Endothelial cell (in vitro differentiated cells): ENCODE measurements around the gene SORBS1. TPM values are rescaled to one million over a fixed set of nuclear protein-coding genes. Genes with fewer than 3 reads are reported as not detected.
A peak's percentile ranks its signal among the peaks of the same experiment; 100 is the strongest.

Source experiments
- DNase-seq: peaks from one replicate; pipeline ENCODE4 v3.0.0; 2021; ENCODE audit warnings: low spot score
- H3K27ac Mint-ChIP-seq: one replicate; pipeline ENCODE4 v1.8.0; 2021; ENCODE audit warnings: mixed read lengths, inconsistent platforms; ENCODE audit not compliant: unreplicated experiment
- H3K27me3 Mint-ChIP-seq: one replicate; pipeline ENCODE4 v1.8.0; 2021; ENCODE audit warnings: mild to moderate bottlenecking, moderate library complexity, mixed read lengths, inconsistent platforms; ENCODE audit not compliant: unreplicated experiment
- H3K36me3 Mint-ChIP-seq: one replicate; pipeline ENCODE4 v1.8.0; 2021; ENCODE audit warnings: mild to moderate bottlenecking, low read depth, mixed read lengths, inconsistent platforms; ENCODE audit not compliant: unreplicated experiment
- H3K4me1 Mint-ChIP-seq: one replicate; pipeline ENCODE4 v1.8.0; 2021; ENCODE audit warnings: mild to moderate bottlenecking, mixed read lengths, inconsistent platforms; ENCODE audit not compliant: unreplicated experiment
- H3K4me3 Mint-ChIP-seq: one replicate; pipeline ENCODE4 v1.8.0; 2021; ENCODE audit warnings: mild to moderate bottlenecking, mixed read lengths, inconsistent platforms; ENCODE audit not compliant: unreplicated experiment
- H3K9me3 Mint-ChIP-seq: one replicate; pipeline ENCODE4 v1.8.0; 2021; ENCODE audit warnings: mixed read lengths, inconsistent platforms; ENCODE audit not compliant: unreplicated experiment
- CTCF ChIP-seq: fragments of 200-600 bp; sonication (generic); IDR thresholded peaks from one replicate; pipeline ENCODE4 v1.5.0; 2021; ENCODE audit warnings: antibody characterized with exemption; ENCODE audit not compliant: unreplicated experiment
- total RNA-seq: library from RNA; stranded (reverse); fragmentation: NEBNext Ultra II Directional; extraction: Animal tissue kit (Norgen Biotek cat#: 25700); gene quantifications from one replicate; pipeline ENCODE4 v1.2.1, GENCODE V29; 2021; ENCODE audit not compliant: unreplicated experiment

SORBS1 gene
- total RNA-seq, 1 donor from 2014 or later: 103 TPM

- H3K27ac Mint-ChIP-seq: no peak overlapping the region
- no peaks in the 10 kb centered on the region for H3K9me3 Mint-ChIP-seq
- peaks cover 8% of the 10 kb centered on the region for H3K27me3 Mint-ChIP-seq
- TF ChIP-seq CTCF: no peak
- peaks cover 26% of the 10 kb centered on the region for H3K36me3 Mint-ChIP-seq
- H3K4me3 Mint-ChIP-seq: no peak overlapping the region
- peaks cover 50% of the 10 kb centered on the region for H3K4me1 Mint-ChIP-seq
- DNase-seq: no peak
Measured at GRCh38 chr10:95496951-95497350, 64.2 kb downstream of the SORBS1 start.

- peaks cover 51% of the 10 kb centered on the region for H3K4me1 Mint-ChIP-seq
- no peak overlapping the region for H3K27ac Mint-ChIP-seq
- TF ChIP-seq CTCF: no peak
- no peak for DNase-seq
- no peaks in the 10 kb centered on the region for H3K9me3 Mint-ChIP-seq
- peaks cover 26% of the 10 kb centered on the region for H3K36me3 Mint-ChIP-seq
- H3K27me3 Mint-ChIP-seq: peaks cover 8% of the 10 kb centered on the region
- H3K4me3 Mint-ChIP-seq: no peak overlapping the region
Measured at GRCh38 chr10:95496246-95496911, 64.8 kb downstream of the SORBS1 start.

GRCh38 chr10:95493862-95494261 lies 67.3 kb downstream of the SORBS1 start:
- TF ChIP-seq CTCF: no peak

GRCh38 chr10:95487994-95488393 lies 73.2 kb downstream of the SORBS1 start:
- Mint-ChIP-seq H3K4me3 (no peak overlapping the region), H3K27me3 (peaks cover 3% of the 10 kb centered on the region), H3K4me1 (peaks cover 31% of the 10 kb centered on the region), H3K9me3 (no peaks in the 10 kb centered on the region), H3K27ac (no peak overlapping the region), H3K36me3 (peaks cover 45% of the 10 kb centered on the region)
- no peak for TF ChIP-seq CTCF
- DNase-seq: no peak

More at GRCh38 chr10:95493862-95494261, 67.3 kb downstream of the SORBS1 start:
- no peak overlapping the region for H3K4me3 Mint-ChIP-seq
- no peak for DNase-seq
- peaks cover 52% of the 10 kb centered on the region for H3K4me1 Mint-ChIP-seq
- H3K27ac Mint-ChIP-seq: no peak overlapping the region
- peaks cover 8% of the 10 kb centered on the region for H3K27me3 Mint-ChIP-seq
- no peaks in the 10 kb centered on the region for H3K9me3 Mint-ChIP-seq
- H3K36me3 Mint-ChIP-seq: peaks cover 35% of the 10 kb centered on the region

- peaks cover 7% of the 10 kb centered on the region for H3K27me3 Mint-ChIP-seq
- H3K27ac Mint-ChIP-seq: peak overlapping the region; percentile 46
- TF ChIP-seq CTCF: no peak
- peaks cover 38% of the 10 kb centered on the region for H3K4me1 Mint-ChIP-seq
- no peak for DNase-seq
- H3K9me3 Mint-ChIP-seq: no peaks in the 10 kb centered on the region
- H3K36me3 Mint-ChIP-seq: peaks cover 59% of the 10 kb centered on the region
- peak overlapping the region; percentile 44 for H3K4me3 Mint-ChIP-seq
Measured at GRCh38 chr10:95485056-95485844, 75.9 kb downstream of the SORBS1 start.
